Dermis microvascular lymphatic vessel endothelial cell (primary cell): ENCODE measurements around the gene STX7. TPM values are rescaled to one million over a fixed set of nuclear protein-coding genes. Genes with fewer than 3 reads are reported as not detected.

ENCODE experiments used
- DNase-seq, 2 donors: peaks; one replicate each; pipeline versions ENCODE4 v3.0.0 to v3.0.0-alpha.2; 2010; ENCODE audit warnings: low read depth in 2 of 2
- total RNA-seq: library from RNA; depleted of rRNA; stranded (reverse); fragments of >200 nt; gene quantifications from 2 replicates; pipeline ENCODE4 v1.2.1, GENCODE V29; 2014

STX7 gene
- total RNA-seq, 1 donor from 2014 or later: 23.9 TPM

- DNase-seq: no peak
These were observed 5.8 kb downstream of the STX7 start for GRCh38 chr6:132506869-132507808.

- no peak for DNase-seq
These were observed 6.5 kb downstream of the STX7 start for GRCh38 chr6:132506461-132506860.

GRCh38 chr6:132505158-132505557, 7.8 kb downstream of the STX7 start:
- no peak for DNase-seq

- peak; percentile 94 to 96 for DNase-seq
These were observed 8.2 kb downstream of the STX7 start for GRCh38 chr6:132504757-132505156.

- DNase-seq: no peak
These were observed 13.2 kb downstream of the STX7 start for GRCh38 chr6:132499757-132500156.

- no peak for DNase-seq
These were observed 14.3 kb downstream of the STX7 start for GRCh38 chr6:132498638-132499037.

- DNase-seq: no peak
These were observed 16.3 kb downstream of the STX7 start for GRCh38 chr6:132496519-132497180.

GRCh38 chr6:132495604-132496079, 17.3 kb downstream of the STX7 start:
- DNase-seq: no peak

GRCh38 chr6:132494954-132495353, 18.0 kb downstream of the STX7 start:
- DNase-seq: no peak

GRCh38 chr6:132491881-132492280, 21.0 kb downstream of the STX7 start:
- DNase-seq: no peak

- peak in 1 of 2 donors; percentile 64 for DNase-seq
These were observed 21.6 kb downstream of the STX7 start for GRCh38 chr6:132491303-132491702.

- peak in 1 of 2 donors; percentile 57 for DNase-seq
These were observed 22.3 kb downstream of the STX7 start for GRCh38 chr6:132490478-132491204.

GRCh38 chr6:132490024-132490423, 22.9 kb downstream of the STX7 start:
- peak; percentile 50 to 84 for DNase-seq

GRCh38 chr6:132489376-132489775, 23.5 kb downstream of the STX7 start:
- no peak for DNase-seq

- DNase-seq: no peak
These were observed 25.2 kb downstream of the STX7 start for GRCh38 chr6:132487762-132488161.

- no peak for DNase-seq
These were observed 28.3 kb downstream of the STX7 start for GRCh38 chr6:132484680-132485018.

- DNase-seq: peak; percentile 71 to 79
These were observed 28.9 kb downstream of the STX7 start for GRCh38 chr6:132483779-132484679.

GRCh38 chr6:132482581-132482980, 30.3 kb downstream of the STX7 start:
- DNase-seq: no peak

GRCh38 chr6:132481189-132481588, 31.7 kb downstream of the STX7 start:
- DNase-seq: no peak

GRCh38 chr6:132479131-132479530, 33.8 kb downstream of the STX7 start:
- no peak for DNase-seq

GRCh38 chr6:132478674-132479073, 34.2 kb downstream of the STX7 start:
- DNase-seq: no peak
